A549 (cell line): ENCODE measurements around the gene PROSER1. TPM values are rescaled to one million over a fixed set of nuclear protein-coding genes. Genes with fewer than 3 reads are reported as not detected.
A peak's percentile ranks its signal among the peaks of the same experiment; 100 is the strongest.

Experiments
- ATAC-seq, 2 experiments: fragments of 200-7000 bp in 1 of 2; fragments of >200 bp in 1 of 2; cut with Nextera tagmentation in 1 of 2; cut with Tn5 transposase in 1 of 2; 3 replicates each; pipeline versions ENCODE4 v1.8.0 to v1.9.1; 2018 to 2020; ENCODE audit warnings: mild to moderate bottlenecking in 1 of 2, moderate library complexity in 1 of 2
- CTCF ChIA-PET: fragments of 300-600 bp; sonication (Branson Sonifier 250); formaldehyde crosslinking; extraction: SDS; loops from one replicate; lab custom pipeline; 2021; ENCODE audit warnings: antibody characterized with exemption, inconsistent platforms; lab: Yijun Ruan, JAX
- POLR2A ChIA-PET: fragments of 350-600 bp; formaldehyde crosslinking; extraction: SDS; loops from one replicate; lab custom pipeline; 2021; ENCODE audit warnings: antibody characterized with exemption, inconsistent platforms; lab: Yijun Ruan, JAX
- DNase-seq, 2 experiments: peaks; one replicate each; pipeline versions ENCODE4 v3.0.0 to v3.0.0-alpha.2; 2011 to 2016; ENCODE audit warnings: low read depth in 1 of 2, low spot score in 1 of 2
- FAIRE-seq: peaks from 2 replicates; lab custom pipeline; 2011; peaks lifted over from hg19 to GRCh38; lab: Jason Lieb, UNC
- H3K27ac ChIP-seq, 2 experiments: fragments of >200 bp; sonication (Bioruptor Twin); formaldehyde crosslinking; 3 replicates each; pipeline ENCODE4 v1.5.1; 2016 to 2017
- H3K4me1 ChIP-seq: fragments of >200 bp; sonication (Bioruptor Twin); formaldehyde crosslinking; 3 replicates; pipeline ENCODE4 v1.6.1; 2016
- H3K4me2 ChIP-seq: fragments of >200 bp; sonication (Bioruptor Twin); formaldehyde crosslinking; 3 replicates; pipeline ENCODE4 v1.6.1; 2016
- H3K4me3 ChIP-seq: fragments of >200 bp; sonication (Bioruptor Twin); formaldehyde crosslinking; 3 replicates; pipeline ENCODE4 v1.5.1; 2016
- H3K9me3 ChIP-seq: fragments of >200 bp; sonication (Bioruptor Twin); formaldehyde crosslinking; 3 replicates; pipeline ENCODE4 v1.6.1; 2016
- BHLHE40 ChIP-seq: IDR thresholded peaks from 2 replicates; pipeline ENCODE4 v1.6.1; 2012; ENCODE audit warnings: low read depth, low read length, inconsistent platforms
- CBX8 ChIP-seq: fragments of 200-600 bp; sonication (generic); IDR thresholded peaks from 2 replicates; pipeline ENCODE4 v1.6.1; 2016
- CHD2 ChIP-seq: fragments of 150-350 bp; IDR thresholded peaks from 2 replicates; pipeline ENCODE4 v1.6.1; 2014; ENCODE audit warnings: low read length; ENCODE audit not compliant: partially characterized antibody
- CHD4 ChIP-seq: fragments of 200-600 bp; sonication (generic); IDR thresholded peaks from 2 replicates; pipeline ENCODE4 v1.6.1; 2016; ENCODE audit warnings: antibody characterized with exemption, mild to moderate bottlenecking, borderline replicate concordance
- EP300 ChIP-seq, 2 experiments: fragments of >200 bp; sonication (Bioruptor Twin); formaldehyde crosslinking; IDR thresholded peaks; 2 replicates in 1 of 2; 3 replicates in 1 of 2; pipeline ENCODE4 v1.6.1; 2016 to 2017
- FOXS1 ChIP-seq: fragments of 250-450 bp; sonication (Bioruptor Pico); IDR thresholded peaks from 2 replicates; pipeline ENCODE4 v1.5.0; 2020; ENCODE audit warnings: mild to moderate bottlenecking, moderate library complexity
- HEYL ChIP-seq: fragments of 250-450 bp; sonication (Bioruptor Pico); IDR thresholded peaks from 2 replicates; pipeline ENCODE4 v1.8.0; 2021; ENCODE audit warnings: mild to moderate bottlenecking, moderate library complexity
- HOXB5 ChIP-seq: fragments of 250-450 bp; sonication (Bioruptor Pico); IDR thresholded peaks from 2 replicates; pipeline ENCODE4 v1.5.0; 2020; ENCODE audit warnings: mild to moderate bottlenecking, moderate library complexity
- KDM1A ChIP-seq: fragments of 200-600 bp; sonication (generic); IDR thresholded peaks from 2 replicates; pipeline ENCODE4 v1.6.1; 2016; ENCODE audit warnings: low read depth, mild to moderate bottlenecking
- KDM5A ChIP-seq: fragments of 200-600 bp; sonication (generic); IDR thresholded peaks from 2 replicates; pipeline ENCODE4 v1.6.1; 2016; ENCODE audit warnings: antibody characterized with exemption, mild to moderate bottlenecking
- PHF8 ChIP-seq: fragments of 200-600 bp; sonication (generic); IDR thresholded peaks from 2 replicates; pipeline ENCODE4 v1.6.1; 2016; ENCODE audit warnings: low read depth, mild to moderate bottlenecking, antibody characterized with exemption, moderate library complexity, borderline replicate concordance
- RARB ChIP-seq: fragments of 250-450 bp; sonication (Bioruptor Pico); IDR thresholded peaks from 2 replicates; pipeline ENCODE4 v1.8.0; 2021; ENCODE audit warnings: mild to moderate bottlenecking, moderate library complexity
- RFX5 ChIP-seq: fragments of 450-650 bp; IDR thresholded peaks from 2 replicates; pipeline ENCODE4 v1.7.1; 2014; ENCODE audit warnings: antibody characterized with exemption, mild to moderate bottlenecking, moderate library complexity
- RNF2 ChIP-seq: fragments of 200-600 bp; sonication (generic); IDR thresholded peaks from 2 replicates; pipeline ENCODE4 v1.6.1; 2016; ENCODE audit warnings: low read depth, mild to moderate bottlenecking, antibody characterized with exemption, moderate library complexity, borderline replicate concordance
- SMC3 ChIP-seq: fragments of >200 bp; sonication (Bioruptor Twin); formaldehyde crosslinking; IDR thresholded peaks from 3 replicates; pipeline ENCODE4 v1.6.1; 2018; ENCODE audit warnings: inconsistent platforms
- SREBF2 ChIP-seq: fragments of 450-650 bp; IDR thresholded peaks from 2 replicates; pipeline ENCODE4 v1.6.1; 2014; ENCODE audit warnings: mild to moderate bottlenecking, moderate library complexity
- TFCP2L1 ChIP-seq: fragments of 250-450 bp; sonication (Bioruptor Pico); IDR thresholded peaks from 2 replicates; pipeline ENCODE4 v1.5.0; 2021; ENCODE audit warnings: mild to moderate bottlenecking
- ZC3H11A ChIP-seq: fragments of 450-650 bp; IDR thresholded peaks from 2 replicates; pipeline ENCODE4 v1.6.1; 2014; ENCODE audit warnings: antibody characterized with exemption, mild to moderate bottlenecking
- ZNF302 ChIP-seq: fragments of 250-450 bp; sonication (Bioruptor Pico); IDR thresholded peaks from 2 replicates; pipeline ENCODE4 v1.9.0; 2021; ENCODE audit warnings: inconsistent platforms, mild to moderate bottlenecking, moderate library complexity
- ZSCAN20 ChIP-seq: fragments of 250-450 bp; sonication (Bioruptor Pico); IDR thresholded peaks from 2 replicates; pipeline ENCODE4 v1.8.0; 2022; ENCODE audit warnings: mild to moderate bottlenecking, moderate library complexity
- WGBS: methylation state at CpG from one replicate; pipeline ENCODE4 v1.1.6; 2017; ENCODE audit errors: missing lambda C conversion rate; 5-methylcytosine and 5-hydroxymethylcytosine counted together
- polyA plus RNA-seq, 4 experiments: library from polyadenylated mRNA; depleted of rRNA in 3 of 4; stranded (reverse); fragments of >200 nt; fragmentation: RNase III in 1 of 4; extraction: RNeasy Plus Mini Kit Qiagen cat#74134 plus additional on column Dnase treatment in 1 of 4; gene quantifications; 2 replicates in 3 of 4; 3 replicates in 1 of 4; pipeline ENCODE4 v1.2.3, GENCODE V29; 2011 to 2017
- TF ChIP-seq, protein P1 (sequence below): fragments of >200 bp; sonication (Bioruptor Twin); formaldehyde crosslinking; IDR thresholded peaks from 3 replicates; pipeline ENCODE4 v1.5.1; 2016
- TF ChIP-seq, protein P2 (sequence below): fragments of 250-450 bp; sonication (Bioruptor Pico); IDR thresholded peaks from 2 replicates; pipeline ENCODE4 v1.5.0; 2021; ENCODE audit warnings: mild to moderate bottlenecking, moderate library complexity, borderline replicate concordance

Gene PROSER1
- polyA plus RNA-seq, 2 of the 4 experiments (the other 2 are of a cell fraction): 9.9 to 19.0 TPM

DNA sequence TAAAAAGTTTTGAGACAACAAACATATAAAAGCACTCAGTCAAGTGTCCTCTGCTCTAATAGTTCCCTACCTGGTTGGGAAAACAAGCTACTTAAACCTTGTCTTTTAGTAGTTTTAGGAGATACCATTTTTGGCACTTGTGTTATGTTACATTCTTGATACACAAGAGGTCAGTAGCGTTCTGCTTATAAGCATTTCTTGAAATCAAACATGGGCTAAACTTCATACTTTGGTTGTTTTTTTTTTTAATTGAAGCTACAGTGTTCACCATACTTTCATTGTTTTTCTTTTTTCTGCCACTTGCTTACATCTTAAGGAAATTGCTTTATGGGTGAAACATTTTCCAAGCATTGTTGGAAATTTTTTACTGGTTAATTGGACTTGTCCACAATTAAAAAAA lies 13.3 kb upstream of the PROSER1 start (continued):
- TF ChIP-seq, protein P1, sequence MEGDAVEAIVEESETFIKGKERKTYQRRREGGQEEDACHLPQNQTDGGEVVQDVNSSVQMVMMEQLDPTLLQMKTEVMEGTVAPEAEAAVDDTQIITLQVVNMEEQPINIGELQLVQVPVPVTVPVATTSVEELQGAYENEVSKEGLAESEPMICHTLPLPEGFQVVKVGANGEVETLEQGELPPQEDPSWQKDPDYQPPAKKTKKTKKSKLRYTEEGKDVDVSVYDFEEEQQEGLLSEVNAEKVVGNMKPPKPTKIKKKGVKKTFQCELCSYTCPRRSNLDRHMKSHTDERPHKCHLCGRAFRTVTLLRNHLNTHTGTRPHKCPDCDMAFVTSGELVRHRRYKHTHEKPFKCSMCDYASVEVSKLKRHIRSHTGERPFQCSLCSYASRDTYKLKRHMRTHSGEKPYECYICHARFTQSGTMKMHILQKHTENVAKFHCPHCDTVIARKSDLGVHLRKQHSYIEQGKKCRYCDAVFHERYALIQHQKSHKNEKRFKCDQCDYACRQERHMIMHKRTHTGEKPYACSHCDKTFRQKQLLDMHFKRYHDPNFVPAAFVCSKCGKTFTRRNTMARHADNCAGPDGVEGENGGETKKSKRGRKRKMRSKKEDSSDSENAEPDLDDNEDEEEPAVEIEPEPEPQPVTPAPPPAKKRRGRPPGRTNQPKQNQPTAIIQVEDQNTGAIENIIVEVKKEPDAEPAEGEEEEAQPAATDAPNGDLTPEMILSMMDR: peak; percentile 45
- TF ChIP-seq CHD4 (no peak), SMC3 (0 out of 3 replicates have a peak, but pooled peaks have one; percentile 31), CBX8 (no peak)

DNA sequence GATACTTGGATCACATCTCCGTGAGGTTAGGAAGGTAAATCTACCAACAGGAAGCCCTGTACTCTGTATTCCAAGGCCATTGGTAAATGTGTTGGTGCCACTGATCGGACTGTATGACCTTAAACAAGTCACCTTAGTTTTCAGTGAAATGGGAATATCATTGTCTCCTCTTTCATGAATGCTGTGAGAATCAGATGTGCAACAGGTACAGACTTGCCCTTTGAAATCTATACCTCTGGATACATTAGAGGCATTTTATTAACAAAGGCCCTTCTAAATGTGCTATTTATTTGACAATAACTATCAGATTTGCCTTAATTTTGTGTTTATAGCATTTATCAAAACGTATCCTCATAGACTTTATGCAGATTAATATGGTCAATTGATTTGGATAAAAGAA lies 11.4 kb upstream of the PROSER1 start:
- H3K4me1 ChIP-seq: no peaks in the 10 kb centered on the region
- no peak overlapping the region for H3K27ac ChIP-seq
- FAIRE-seq (no peak), ATAC-seq (no peak), DNase-seq (no peak)
- no peak overlapping the region for H3K4me3 ChIP-seq
- 68% methylated on average over 3 of the region's 3 CpGs for WGBS
- H3K9me3 ChIP-seq: no peaks in the 10 kb centered on the region
- H3K4me2 ChIP-seq: no peak overlapping the region
- TF ChIP-seq PHF8 (no peak), CHD2 (no peak), TFCP2L1 (CRISPR knock-in tag) (no peak)
- TF ChIP-seq, protein P2, sequence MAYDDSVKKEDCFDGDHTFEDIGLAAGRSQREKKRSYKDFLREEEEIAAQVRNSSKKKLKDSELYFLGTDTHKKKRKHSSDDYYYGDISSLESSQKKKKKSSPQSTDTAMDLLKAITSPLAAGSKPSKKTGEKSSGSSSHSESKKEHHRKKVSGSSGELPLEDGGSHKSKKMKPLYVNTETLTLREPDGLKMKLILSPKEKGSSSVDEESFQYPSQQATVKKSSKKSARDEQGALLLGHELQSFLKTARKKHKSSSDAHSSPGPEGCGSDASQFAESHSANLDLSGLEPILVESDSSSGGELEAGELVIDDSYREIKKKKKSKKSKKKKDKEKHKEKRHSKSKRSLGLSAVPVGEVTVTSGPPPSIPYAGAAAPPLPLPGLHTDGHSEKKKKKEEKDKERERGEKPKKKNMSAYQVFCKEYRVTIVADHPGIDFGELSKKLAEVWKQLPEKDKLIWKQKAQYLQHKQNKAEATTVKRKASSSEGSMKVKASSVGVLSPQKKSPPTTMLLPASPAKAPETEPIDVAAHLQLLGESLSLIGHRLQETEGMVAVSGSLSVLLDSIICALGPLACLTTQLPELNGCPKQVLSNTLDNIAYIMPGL (CRISPR knock-in tag): no peak
- ChIA-PET POLR2A (no interaction called here), CTCF (interaction anchor here (1.1 kb wide), 2 partner anchors 95 to 567 kb away, joined by 3 to 4 read pairs; no protein-coding TSS in a partner anchor)

DNA sequence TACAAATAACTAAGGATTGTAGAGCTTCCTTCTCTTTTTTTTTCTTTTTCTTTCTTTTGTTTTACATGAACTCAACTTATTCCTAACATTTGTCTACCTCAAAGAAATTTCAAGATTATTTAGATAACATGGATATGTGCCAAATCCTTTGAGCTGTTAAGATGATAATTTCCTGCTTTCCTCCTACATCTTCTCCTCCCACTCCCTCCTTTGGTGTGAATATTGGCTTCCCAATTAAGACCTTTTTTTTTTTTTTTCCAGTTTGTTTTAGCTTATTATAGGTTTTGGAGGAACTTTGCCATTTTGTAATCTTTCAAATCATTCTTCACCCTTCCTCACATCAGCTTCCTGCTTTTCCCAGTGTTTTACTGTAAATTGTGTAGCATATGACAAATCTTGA lies 10.9 kb upstream of the PROSER1 start:
- TF ChIP-seq, protein P1: no peak
- no peak for TF ChIP-seq RARB (CRISPR knock-in tag)
- TF ChIP-seq SREBF2: no peak
- no peak for TF ChIP-seq RNF2
- no peak for TF ChIP-seq ZSCAN20 (CRISPR knock-in tag)
- TF ChIP-seq PHF8: no peak
- TF ChIP-seq RFX5: no peak
- TF ChIP-seq KDM1A: no peak
- TF ChIP-seq ZC3H11A: no peak
- no peak for TF ChIP-seq EP300 (IDR thresholded peaks at IDR 0.05)
- no peak for TF ChIP-seq BHLHE40
- TF ChIP-seq SMC3: no peak
- no peak for TF ChIP-seq FOXS1
- TF ChIP-seq HEYL (CRISPR knock-in tag): no peak
- TF ChIP-seq CHD2: no peak
- no peak for TF ChIP-seq KDM5A
- TF ChIP-seq ZNF302: no peak
- TF ChIP-seq HOXB5 (CRISPR knock-in tag): no peak
- H3K9me3 ChIP-seq: no peaks in the 10 kb centered on the region
- FAIRE-seq (no peak), DNase-seq (no peak), ATAC-seq (no peak)
- H3K4me2 ChIP-seq: no peak overlapping the region
- ChIA-PET POLR2A (no interaction called here), CTCF (interaction anchor here (1.1 kb wide), 2 partner anchors 96 to 567 kb away, joined by 3 to 4 read pairs; no protein-coding TSS in a partner anchor)
- no peaks in the 10 kb centered on the region for H3K4me1 ChIP-seq
- no peak overlapping the region for H3K27ac ChIP-seq
- no peak overlapping the region for H3K4me3 ChIP-seq
